ENCODE data around the gene FOSL1. TPM values are rescaled to one million over a fixed set of nuclear protein-coding genes. Genes with fewer than 3 reads are reported as not detected.

FOSL1 gene
- total RNA-seq, 1 experiment from 2014 or later, result 20.5 TPM

GRCh38 chr11:65917434-65918210 is 17.4 kb upstream of the FOSL1 start:
- H3K27ac Mint-ChIP-seq, result no peak overlapping the region
- peaks cover 18% of the 10 kb centered on the region for H3K4me1 Mint-ChIP-seq
- POLR2A ChIA-PET, result interaction anchor here (1.1 to 1.6 kb wide), 3 partner anchors 26 to 59 kb away, joined by 3 to 12 read pairs (median 4); partner anchors contain the start of genes CCDC85B, CFL1 and FIBP
- peak overlapping the region; percentile 83 for H3K4me3 Mint-ChIP-seq
- no peaks in the 10 kb centered on the region for H3K9me3 Mint-ChIP-seq
- peaks cover 3% of the 10 kb centered on the region; the same call in 1 of the 2 replicates for H3K27me3 Mint-ChIP-seq (ENCODE audit: low read depth)
- CTCF ChIA-PET, result interaction anchor here (1.0 to 2.3 kb wide), 5 partner anchors 15 to 105 kb away, joined by 3 to 23 read pairs (median 3); partner anchors contain the start of genes CCDC85B and FIBP
- TF ChIP-seq USF2 (CRISPR knock-in tag; IDR thresholded peaks at IDR 0.05), result no peak
- TF ChIP-seq RELA (CRISPR knock-in tag; IDR thresholded peaks at IDR 0.05; ENCODE audit: borderline replicate concordance), result 0 out of 2 replicates have a peak, but pooled peaks have one; percentile 21
- no peak for TF ChIP-seq NFATC4 (CRISPR knock-in tag; IDR thresholded peaks at IDR 0.05)
- TF ChIP-seq GABPB1 (CRISPR knock-in tag; IDR thresholded peaks at IDR 0.05), result no peak
- 0 out of 2 replicates have a peak, but pooled peaks have one; percentile 3 for TF ChIP-seq MAX (CRISPR knock-in tag; IDR thresholded peaks at IDR 0.05)
- TF ChIP-seq PRRX2 (CRISPR knock-in tag; IDR thresholded peaks at IDR 0.05), result no peak
- TF ChIP-seq RORB (CRISPR knock-in tag; IDR thresholded peaks at IDR 0.05), result no peak
- TF ChIP-seq MYBL2 (CRISPR knock-in tag; IDR thresholded peaks at IDR 0.05), result no peak
- no peak for TF ChIP-seq ZNF232 (CRISPR knock-in tag; IDR thresholded peaks at IDR 0.05)
- no peak for ATAC-seq
- no peak for DNase-seq (ENCODE audit: low spot score)
- H3K36me3 Mint-ChIP-seq, result peaks cover 7% of the 10 kb centered on the region

- peak overlapping the region; percentile 50 for H3K4me3 Mint-ChIP-seq
- H3K9me3 Mint-ChIP-seq, result no peaks in the 10 kb centered on the region
- TF ChIP-seq E2F5 (CRISPR knock-in tag; IDR thresholded peaks at IDR 0.05) (no peak), TEAD1 (CRISPR knock-in tag; IDR thresholded peaks at IDR 0.05) (no peak), PRRX2 (CRISPR knock-in tag; IDR thresholded peaks at IDR 0.05) (no peak), SMAD3 (CRISPR knock-in tag; IDR thresholded peaks at IDR 0.05; ENCODE audit: borderline replicate concordance) (no peak), ZSCAN18 (CRISPR knock-in tag; IDR thresholded peaks at IDR 0.05) (no peak), ZNF425 (CRISPR knock-in tag; conservative IDR thresholded peaks at IDR 0.05) (no peak), NR3C1 (CRISPR knock-in tag; conservative IDR thresholded peaks at IDR 0.05; ENCODE audit: low read depth) (no peak), ZNF219 (CRISPR knock-in tag; IDR thresholded peaks at IDR 0.05; ENCODE audit: borderline replicate concordance) (no peak), PRDM15 (CRISPR knock-in tag; IDR thresholded peaks at IDR 0.05) (no peak)
- ChIA-PET POLR2A (interaction anchor here (1.3 to 1.6 kb wide), 2 partner anchors 26 to 59 kb away, joined by 3 to 12 read pairs; partner anchors contain the start of genes CCDC85B and CFL1), CTCF (interaction anchor here (2.3 kb wide), 1 partner anchor 27 kb away, joined by 23 read pairs; the partner anchor contains the start of genes CCDC85B and FIBP)
- H3K27ac Mint-ChIP-seq, result no peak overlapping the region
- ATAC-seq (no peak), DNase-seq (ENCODE audit: low spot score) (no peak)
- peaks cover 3% of the 10 kb centered on the region; the same call in 1 of the 2 replicates for H3K27me3 Mint-ChIP-seq (ENCODE audit: low read depth)
- H3K4me1 Mint-ChIP-seq, result peaks cover 18% of the 10 kb centered on the region
- H3K36me3 Mint-ChIP-seq, result peaks cover 1% of the 10 kb centered on the region
Measured at GRCh38 chr11:65917077-65917433, 16.9 kb upstream of the FOSL1 start.
